ENCODE results near the gene FLVCR1.

Gene FLVCR1

DNA sequence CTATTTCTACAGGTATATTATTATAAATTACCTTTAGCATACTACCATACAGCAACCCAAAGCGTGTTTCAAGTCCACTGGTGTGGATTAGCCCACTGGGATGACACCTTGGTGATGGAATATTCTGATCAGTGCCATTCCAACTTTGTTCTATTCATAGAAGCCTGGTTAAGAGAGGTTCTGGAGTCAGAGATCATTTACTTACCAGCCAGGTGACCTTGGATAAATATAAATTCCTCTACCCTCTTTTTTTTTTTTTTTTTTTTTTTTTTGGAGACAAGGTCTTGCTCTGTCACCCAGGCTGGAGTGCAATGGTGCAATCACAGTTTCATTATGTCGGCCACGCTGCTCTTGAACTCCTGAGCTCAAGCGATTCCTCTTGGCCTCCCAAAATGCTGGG lies 10.5 kb upstream of the FLVCR1 start, which contains the start of gene SPATA45:
Gene SPATA45 (minus strand): TSS at position 101 of the 400 bp plus-strand sequence. CDS start 11,500 bp downstream, outside the sequence.
- TF ChIP-seq, protein P1, sequence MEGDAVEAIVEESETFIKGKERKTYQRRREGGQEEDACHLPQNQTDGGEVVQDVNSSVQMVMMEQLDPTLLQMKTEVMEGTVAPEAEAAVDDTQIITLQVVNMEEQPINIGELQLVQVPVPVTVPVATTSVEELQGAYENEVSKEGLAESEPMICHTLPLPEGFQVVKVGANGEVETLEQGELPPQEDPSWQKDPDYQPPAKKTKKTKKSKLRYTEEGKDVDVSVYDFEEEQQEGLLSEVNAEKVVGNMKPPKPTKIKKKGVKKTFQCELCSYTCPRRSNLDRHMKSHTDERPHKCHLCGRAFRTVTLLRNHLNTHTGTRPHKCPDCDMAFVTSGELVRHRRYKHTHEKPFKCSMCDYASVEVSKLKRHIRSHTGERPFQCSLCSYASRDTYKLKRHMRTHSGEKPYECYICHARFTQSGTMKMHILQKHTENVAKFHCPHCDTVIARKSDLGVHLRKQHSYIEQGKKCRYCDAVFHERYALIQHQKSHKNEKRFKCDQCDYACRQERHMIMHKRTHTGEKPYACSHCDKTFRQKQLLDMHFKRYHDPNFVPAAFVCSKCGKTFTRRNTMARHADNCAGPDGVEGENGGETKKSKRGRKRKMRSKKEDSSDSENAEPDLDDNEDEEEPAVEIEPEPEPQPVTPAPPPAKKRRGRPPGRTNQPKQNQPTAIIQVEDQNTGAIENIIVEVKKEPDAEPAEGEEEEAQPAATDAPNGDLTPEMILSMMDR (IDR thresholded peaks at IDR 0.05; ENCODE audit: control insufficient read depth, extremely low read depth, insufficient read depth): no peak
- DNase-seq (ENCODE audit: low read depth): no peak
- no peak within 1 kb of the TSS for H3K4me3 ChIP-seq (ENCODE audit: low read depth, low read length)

DNA sequence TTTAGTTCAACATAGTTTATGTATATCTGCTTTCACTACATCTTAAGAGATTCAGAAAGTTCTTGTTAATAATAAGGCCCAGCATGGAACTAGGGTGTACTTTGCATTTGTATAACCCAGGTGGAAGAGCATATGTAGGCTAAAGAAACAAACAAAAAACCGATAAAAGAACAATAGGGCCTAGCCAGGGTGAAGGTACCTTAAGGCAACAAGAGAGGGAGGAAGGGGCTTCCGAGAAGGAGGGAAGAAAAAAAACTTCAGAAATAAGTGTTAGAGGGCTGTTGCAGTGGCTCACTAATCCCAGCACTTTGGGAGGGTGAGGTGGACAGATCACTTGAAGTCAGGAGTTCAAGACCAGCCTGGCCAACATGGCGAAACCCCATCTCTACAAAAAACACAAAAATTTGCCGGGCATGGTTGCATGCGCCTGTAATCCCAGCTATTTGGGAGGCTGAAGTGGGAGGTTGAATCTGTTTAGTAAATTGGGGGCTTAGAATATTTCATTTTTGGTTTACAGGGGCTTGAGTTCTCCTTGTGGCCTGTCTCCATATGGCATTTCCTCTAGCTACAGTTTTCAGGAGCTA lies 5.9 kb upstream of the FLVCR1 start:
- TF ChIP-seq, protein P1 (IDR thresholded peaks at IDR 0.05; ENCODE audit: control insufficient read depth, extremely low read depth, insufficient read depth): no peak
- no peak for DNase-seq (ENCODE audit: low read depth)
- no peak overlapping the region for H3K4me3 ChIP-seq (ENCODE audit: low read depth, low read length)

DNA sequence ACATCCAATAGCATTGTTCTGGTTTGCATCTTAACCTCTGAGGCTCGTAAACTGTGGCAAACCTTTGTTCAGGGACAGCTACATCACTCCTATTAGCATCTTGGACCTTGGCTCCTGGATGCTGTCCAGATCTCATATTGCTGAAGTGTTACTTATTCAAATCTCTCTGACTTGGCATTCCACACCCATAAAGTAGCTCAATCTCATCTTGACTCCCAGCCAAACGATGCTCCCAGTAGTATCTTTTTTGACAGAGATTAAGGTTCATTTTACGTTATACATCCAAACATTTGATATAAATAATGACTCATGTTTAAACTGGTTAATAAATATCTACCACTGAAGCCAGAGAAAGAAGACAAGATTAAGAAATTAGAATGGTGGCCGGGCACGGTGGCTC lies 4.4 kb upstream of the FLVCR1 start:
- no peak for DNase-seq (ENCODE audit: low read depth)
- TF ChIP-seq, protein P1 (IDR thresholded peaks at IDR 0.05; ENCODE audit: control insufficient read depth, extremely low read depth, insufficient read depth): no peak
- no peak overlapping the region for H3K4me3 ChIP-seq (ENCODE audit: low read depth, low read length)

DNA sequence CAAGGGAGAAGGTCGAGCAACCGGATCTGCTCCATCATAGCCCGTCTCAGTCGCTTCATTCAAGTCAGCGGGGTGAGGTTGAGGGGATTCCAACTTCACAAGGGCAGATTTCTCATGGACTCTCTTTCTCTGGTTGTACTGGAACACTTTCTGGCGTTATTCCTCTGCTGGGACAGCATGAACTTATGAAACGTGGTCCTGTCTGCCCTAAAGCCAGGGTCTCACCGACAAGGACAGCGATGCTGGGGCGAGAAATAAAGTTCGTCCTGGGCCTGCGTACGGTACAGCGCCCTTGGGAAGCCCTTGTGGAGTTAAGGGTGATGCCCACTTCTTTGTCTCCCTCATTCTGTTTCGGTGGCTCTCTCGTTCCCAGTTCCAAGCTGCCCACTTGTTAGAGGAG lies 1.3 kb upstream of the FLVCR1 start:
- DNase-seq (ENCODE audit: low read depth): no peak
- H3K4me3 ChIP-seq (ENCODE audit: low read depth, low read length): peak overlapping the region; percentile 83
- TF ChIP-seq, protein P1 (IDR thresholded peaks at IDR 0.05; ENCODE audit: control insufficient read depth, extremely low read depth, insufficient read depth): no peak

DNA sequence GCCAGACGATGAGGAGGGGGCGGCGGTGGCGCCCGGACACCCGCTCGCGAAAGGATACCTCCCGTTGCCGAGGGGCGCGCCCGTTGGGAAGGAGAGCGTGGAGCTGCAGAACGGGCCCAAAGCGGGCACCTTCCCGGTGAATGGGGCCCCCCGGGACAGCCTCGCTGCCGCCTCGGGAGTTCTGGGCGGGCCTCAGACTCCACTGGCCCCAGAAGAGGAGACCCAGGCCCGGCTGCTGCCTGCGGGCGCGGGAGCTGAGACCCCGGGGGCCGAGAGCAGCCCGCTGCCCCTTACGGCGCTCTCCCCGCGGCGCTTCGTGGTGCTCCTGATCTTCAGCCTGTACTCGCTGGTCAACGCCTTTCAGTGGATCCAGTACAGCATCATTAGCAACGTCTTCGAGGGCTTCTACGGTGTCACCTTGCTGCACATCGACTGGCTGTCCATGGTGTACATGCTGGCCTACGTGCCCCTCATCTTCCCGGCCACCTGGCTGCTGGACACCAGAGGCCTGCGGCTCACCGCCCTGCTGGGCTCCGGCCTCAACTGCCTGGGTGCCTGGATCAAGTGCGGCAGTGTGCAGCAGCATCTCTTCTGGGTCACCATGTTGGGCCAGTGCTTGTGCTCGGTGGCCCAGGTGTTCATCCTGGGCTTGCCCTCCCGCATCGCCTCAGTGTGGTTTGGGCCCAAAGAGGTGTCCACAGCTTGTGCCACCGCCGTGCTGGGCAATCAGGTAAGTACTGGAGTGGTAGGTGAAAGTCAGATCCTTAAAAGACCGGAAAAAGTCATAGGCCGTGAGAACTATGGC lies 588 bp downstream of the FLVCR1 start:
- DNase-seq (ENCODE audit: low read depth): no peak
- H3K4me3 ChIP-seq (ENCODE audit: low read depth, low read length): peak overlapping the region; percentile 83
- TF ChIP-seq, protein P1 (IDR thresholded peaks at IDR 0.05; ENCODE audit: control insufficient read depth, extremely low read depth, insufficient read depth): no peak

DNA sequence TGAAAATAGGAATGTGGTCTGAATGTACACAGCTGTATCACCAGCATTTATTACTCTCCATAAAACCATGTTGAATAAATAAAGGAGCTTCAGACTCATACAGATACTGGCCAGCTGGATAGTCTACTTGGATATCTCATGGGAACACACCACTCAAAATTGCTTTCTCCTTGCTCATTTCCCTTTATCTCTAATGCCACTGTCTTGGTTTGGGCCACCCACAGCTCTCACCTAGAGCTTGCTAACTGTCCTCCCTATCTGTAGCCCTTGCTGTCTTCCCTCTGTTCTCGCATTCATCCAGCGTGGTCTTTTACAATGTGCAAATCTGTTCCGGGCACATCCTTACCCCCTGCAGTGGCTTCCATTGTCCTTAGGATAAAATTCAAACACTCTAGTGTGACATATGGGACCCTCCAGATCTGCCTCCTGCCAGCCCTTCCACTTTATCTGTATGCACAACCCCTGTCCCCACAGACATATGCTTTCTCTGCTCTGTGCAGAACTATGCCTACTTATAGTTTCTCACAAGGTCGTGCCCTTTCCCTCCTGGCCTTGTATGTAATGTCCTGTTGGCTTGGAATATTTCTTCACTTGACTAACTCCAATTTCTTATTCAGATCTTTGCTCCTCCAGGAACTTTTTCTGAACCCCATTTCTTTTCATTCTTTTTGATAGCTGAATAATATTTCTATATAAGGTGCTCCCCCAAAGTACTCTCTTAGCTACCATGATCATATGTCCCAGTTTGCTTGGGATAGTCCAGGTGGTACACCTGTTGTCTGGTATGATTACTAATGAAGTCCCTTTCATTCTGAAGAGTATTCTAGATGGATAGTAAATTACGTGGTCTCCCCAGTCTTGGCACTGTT lies 2.9 kb downstream of the FLVCR1 start:
- peak; percentile 70 for DNase-seq (ENCODE audit: low read depth)
- H3K4me3 ChIP-seq (ENCODE audit: low read depth, low read length): no peak overlapping the region; the same call in 1 of the 2 replicates
- TF ChIP-seq, protein P1 (IDR thresholded peaks at IDR 0.05; ENCODE audit: control insufficient read depth, extremely low read depth, insufficient read depth): no peak

All from LNCaP clone FGC (cell line).